GM12878 (cell line): Measurements from ENCODE around the gene TSHZ3. TPM values are rescaled to one million over a fixed set of nuclear protein-coding genes. Genes with fewer than 3 reads are reported as not detected.

Experiments used
- ATAC-seq: fragments of 200-7000 bp; cut with Tn5 transposase; 3 replicates; pipeline ENCODE4 v1.9.1; 2020; ENCODE audit warnings: mild to moderate bottlenecking, moderate library complexity
- BruUV-seq: library from RNA; stranded (reverse); fragments of 400-500 nt; replicated peaks from 2 replicates; lab custom pipeline; 2021; lab: Mats Ljungman, UMichigan
- CTCF ChIA-PET: fragments of 300-600 bp; sonication (Branson Sonifier 250); formaldehyde crosslinking; extraction: SDS; loops from one replicate; lab custom pipeline; 2021; ENCODE audit warnings: inconsistent platforms; lab: Yijun Ruan, JAX
- POLR2A ChIA-PET: fragments of 350-600 bp; formaldehyde crosslinking; extraction: SDS; loops from one replicate; lab custom pipeline; 2021; ENCODE audit warnings: inconsistent platforms; lab: Charles Lee
- RAD21 ChIA-PET: fragments of 300-600 bp; sonication (Branson Sonifier 250); formaldehyde crosslinking; loops from one replicate; lab custom pipeline; 2023; ENCODE audit warnings: antibody characterized with exemption; ENCODE audit not compliant: unreplicated experiment; lab: Charles Lee
- SMC1A ChIA-PET: fragments of 300-600 bp; sonication (Branson Sonifier 250); formaldehyde crosslinking; loops from one replicate; lab custom pipeline; 2023; ENCODE audit not compliant: unreplicated experiment, uncharacterized antibody; lab: Charles Lee
- DNase-seq: peaks from one replicate; pipeline ENCODE4 v3.0.0-alpha.2; 2011; ENCODE audit warnings: low read depth, low spot score
- FAIRE-seq: peaks from 3 replicates; lab custom pipeline; 2011; peaks lifted over from hg19 to GRCh38; lab: Jason Lieb, UNC
- H2AFZ ChIP-seq: 2 replicates; pipeline ENCODE4 v1.6.0; 2011; ENCODE audit warnings: low read depth, low read length, control low read depth; ENCODE audit not compliant: control insufficient read depth
- H3K27ac ChIP-seq: 2 replicates; pipeline ENCODE4 v1.5.1; 2011; ENCODE audit warnings: control low read depth; ENCODE audit not compliant: control insufficient read depth, insufficient read depth
- H3K27me3 ChIP-seq, 2 experiments: replicated peaks in 1 of 2; 2 replicates each; pipeline versions ENCODE4 v1.6.0 to v1.6.1; 2011; ENCODE audit warnings: low read length in 1 of 2; ENCODE audit not compliant: control insufficient read depth in 2 of 2, insufficient read depth in 2 of 2
- H3K36me3 ChIP-seq, 2 experiments: 2 replicates each; pipeline ENCODE4 v1.5.1; 2011; ENCODE audit warnings: low read length in 1 of 2; ENCODE audit not compliant: control insufficient read depth in 2 of 2, insufficient read depth in 2 of 2
- H3K4me1 ChIP-seq: 2 replicates; pipeline ENCODE4 v1.6.1; 2011; ENCODE audit warnings: mild to moderate bottlenecking, low read length, moderate library complexity, mixed read lengths; ENCODE audit not compliant: control insufficient read depth, insufficient read depth
- H3K4me2 ChIP-seq: 2 replicates; pipeline ENCODE4 v1.6.0; 2011; ENCODE audit warnings: control low read depth; ENCODE audit not compliant: control insufficient read depth, insufficient read depth
- H3K4me3 ChIP-seq: fragments of 200-600 bp; sonication (generic); 2 replicates; pipeline ENCODE4 v1.5.1; 2016
- H3K79me2 ChIP-seq: 2 replicates; pipeline ENCODE4 v1.6.0; 2011; ENCODE audit warnings: low read length; ENCODE audit not compliant: control insufficient read depth, insufficient read depth
- H3K9ac ChIP-seq: 2 replicates; pipeline ENCODE4 v1.8.0; 2011; ENCODE audit warnings: low read length, control low read depth, mixed read lengths; ENCODE audit not compliant: control insufficient read depth, insufficient read depth
- H3K9me3 ChIP-seq: replicated peaks from 3 replicates; pipeline ENCODE4 v1.5.1; 2011; ENCODE audit warnings: mild to moderate bottlenecking, low read length; ENCODE audit not compliant: control insufficient read depth, insufficient read depth
- H4K20me1 ChIP-seq: 2 replicates; pipeline ENCODE4 v1.6.0; 2011; ENCODE audit not compliant: control insufficient read depth, insufficient read depth
- ATF7 ChIP-seq: fragments of 450-650 bp; IDR thresholded peaks from 2 replicates; pipeline ENCODE4 v1.6.1; 2016; ENCODE audit warnings: low read depth, mild to moderate bottlenecking
- CHD2 ChIP-seq: IDR thresholded peaks from 2 replicates; pipeline ENCODE4 v1.6.1; 2011; ENCODE audit warnings: low read depth, low read length, improper control_type of control experiment, borderline replicate concordance
- EP300 ChIP-seq, 2 experiments: fragments of 150-350 bp in 1 of 2; IDR thresholded peaks; 2 replicates each; pipeline ENCODE4 v1.6.1; 2011 to 2012; ENCODE audit warnings: low read depth in 2 of 2, low read length in 2 of 2, borderline replicate concordance in 1 of 2, improper control_type of control experiment in 1 of 2, inconsistent platforms in 1 of 2; ENCODE audit not compliant: control insufficient read depth in 1 of 2
- FOS ChIP-seq: IDR thresholded peaks from 3 replicates; pipeline ENCODE4 v1.6.1; 2011; ENCODE audit warnings: borderline replicate concordance; ENCODE audit not compliant: insufficient read length; ENCODE audit errors: extremely low read depth
- FOXK2 ChIP-seq: fragments of 450-650 bp; IDR thresholded peaks from 2 replicates; pipeline ENCODE4 v1.6.1; 2017; ENCODE audit warnings: mild to moderate bottlenecking, moderate library complexity
- IKZF2 ChIP-seq, 2 experiments: fragments of 450-650 bp; IDR thresholded peaks; 2 replicates each; pipeline ENCODE4 v1.6.1; 2017; ENCODE audit warnings: mild to moderate bottlenecking in 2 of 2, moderate library complexity in 2 of 2
- KAT2A ChIP-seq: conservative IDR thresholded peaks from 2 replicates; pipeline ENCODE4 v1.6.1; 2011; ENCODE audit warnings: low read depth, low read length; ENCODE audit not compliant: control insufficient read depth
- RELA ChIP-seq: fragments of 450-650 bp; IDR thresholded peaks from 2 replicates; pipeline ENCODE4 v1.8.0; 2014; ENCODE audit warnings: borderline replicate concordance; ENCODE audit not compliant: partially characterized antibody
- SIX5 ChIP-seq: IDR thresholded peaks from 2 replicates; pipeline ENCODE4 v1.6.1; 2011; ENCODE audit warnings: mild to moderate bottlenecking, low read depth, low read length, moderate library complexity; ENCODE audit not compliant: severe bottlenecking
- SMC3 ChIP-seq: IDR thresholded peaks from 2 replicates; pipeline ENCODE4 v1.6.1; 2011; ENCODE audit warnings: low read length, improper control_type of control experiment, borderline replicate concordance
- ZNF24 ChIP-seq: fragments of 450-650 bp; IDR thresholded peaks from 2 replicates; pipeline ENCODE4 v1.6.1; 2017; ENCODE audit warnings: antibody characterized with exemption, mild to moderate bottlenecking
- ZSCAN29 ChIP-seq: fragments of 450-650 bp; IDR thresholded peaks from 2 replicates; pipeline ENCODE4 v1.6.1; 2017; ENCODE audit warnings: mild to moderate bottlenecking, moderate library complexity
- ZZZ3 ChIP-seq: IDR thresholded peaks from 2 replicates; pipeline ENCODE4 v1.6.1; 2011; ENCODE audit warnings: low read depth; ENCODE audit not compliant: control insufficient read depth, insufficient read length
- WGBS: methylation state at CpG from one replicate; pipeline ENCODE4 v1.1.6; 2016; ENCODE audit warnings: low lambda C conversion rate; ENCODE audit not compliant: insufficient replicate concordance, insufficient coverage; ENCODE audit errors: missing lambda C conversion rate; 5-methylcytosine and 5-hydroxymethylcytosine counted together
- in situ Hi-C: fragments of 300-500 bp; cut with MboI; formaldehyde crosslinking; loops from 9 replicates; pipeline ENCODE4 v1.14.3; 2018; ENCODE audit warnings: mixed read lengths
- intact Hi-C: fragments of 100-400 bp; cut with micrococcal nuclease; formaldehyde crosslinking; loops from one replicate; pipeline ENCODE4 v1.14.2; 2022; ENCODE audit not compliant: unreplicated experiment
- polyA plus RNA-seq, 11 experiments: library from polyadenylated mRNA; depleted of rRNA in 4 of 11; unstranded in 6 of 11; stranded (reverse) in 5 of 11; fragments of >200 nt; fragmentation: Nextera tagmentation in 4 of 11; fragmentation: Illumina TruSeq in 1 of 11; extraction: Ambion mirVana in 4 of 11; extraction: Trizol in 1 of 11; gene quantifications; 1 replicate in 1 of 11; 2 replicates in 10 of 11; pipeline versions ENCODE4 v1.2.1 to v1.2.3, GENCODE V29; 2011 to 2016; ENCODE audit warnings: inconsistent platforms in 2 of 11, missing spikeins in 2 of 11, low read depth in 1 of 11
- total RNA-seq, 4 experiments: library from RNA; depleted of rRNA in 3 of 4; stranded (reverse); fragments of >200 nt in 3 of 4; fragmentation: Illumina TruSeq in 1 of 4; extraction: Trizol in 1 of 4; gene quantifications; 2 replicates each; pipeline versions ENCODE4 v1.2.1 to v1.2.3, GENCODE V29; 2013 to 2021
- TF ChIP-seq, protein P1 (sequence below): fragments of 450-650 bp; IDR thresholded peaks from 2 replicates; pipeline ENCODE4 v1.6.1; 2016; ENCODE audit warnings: mild to moderate bottlenecking
- TF ChIP-seq, protein P2 (sequence below): IDR thresholded peaks from 2 replicates; pipeline ENCODE4 v1.6.1; 2011; ENCODE audit warnings: mild to moderate bottlenecking, low read depth, low read length, moderate library complexity; ENCODE audit not compliant: insufficient replicate concordance
- TF ChIP-seq, protein P3 (sequence below): fragments of 450-650 bp; IDR thresholded peaks from 2 replicates; pipeline ENCODE4 v1.6.1; 2018; ENCODE audit warnings: borderline replicate concordance, mild to moderate bottlenecking; ENCODE audit not compliant: partially characterized antibody

Gene TSHZ3
- total and polyA plus RNA-seq, 10 of the 15 experiments (the other 5 are each of a cell fraction or from before 2014, with no cell fraction given): 0.23 TPM; not detected in 9

DNA sequence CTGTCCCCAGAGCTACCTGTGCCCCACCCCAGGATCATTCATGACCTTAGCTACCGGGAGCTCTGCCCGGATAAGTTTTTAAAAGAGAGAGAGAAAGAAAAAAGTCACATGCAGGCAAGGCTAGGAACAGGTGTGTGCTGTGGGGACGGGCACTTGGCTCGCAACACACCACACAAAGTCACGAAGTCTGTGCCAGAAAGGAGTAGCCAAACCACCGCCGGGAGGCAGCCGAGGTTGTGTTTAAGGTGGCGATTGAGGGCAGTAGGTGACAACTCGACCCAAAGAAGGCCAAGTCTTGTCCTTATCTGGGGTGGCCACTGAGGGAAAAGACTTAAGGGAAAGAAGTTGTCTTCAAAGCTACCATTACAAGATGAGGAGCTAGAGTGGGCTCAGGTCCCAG is 4.6 kb upstream of the TSHZ3 start:
- H3K4me3 ChIP-seq: no peak overlapping the region
- BruUV-seq: no TSS peak
- SMC1A ChIA-PET: no interaction called here
- no peaks in the 10 kb centered on the region for H3K79me2 ChIP-seq
- H3K4me1 ChIP-seq: no peaks in the 10 kb centered on the region
- no peak overlapping the region for H2AFZ ChIP-seq
- no peaks in the 10 kb centered on the region for H3K36me3 ChIP-seq
- no peak overlapping the region for H3K27ac ChIP-seq
- intact Hi-C loops: no loop called here
- DNase-seq: no peak
- ATAC-seq: no peak
- no peaks in the 10 kb centered on the region for H4K20me1 ChIP-seq
- RAD21 ChIA-PET: no interaction called here
- 16% methylated on average over 10 of the region's 10 CpGs for WGBS
- in situ Hi-C loops: no loop called here
- CTCF ChIA-PET: no interaction called here
- H3K4me2 ChIP-seq: no peak overlapping the region
- no peaks in the 10 kb centered on the region; the same call in 2 of the 3 replicates for H3K9me3 ChIP-seq
- FAIRE-seq: no peak
- TF ChIP-seq FOXK2 (no peak), ZZZ3 (no peak), RELA (no peak), FOS (no peak), IKZF2 (IDR thresholded peaks at IDR 0.05) (no peak), ATF7 (no peak), CHD2 (no peak), SIX5 (no peak), KAT2A (no peak), EP300 (IDR thresholded peaks at IDR 0.05; ENCODE audit: borderline replicate concordance in 1 of 2, control insufficient read depth in 1 of 2, low read depth in 2 of 2, low read length in 2 of 2) (no peak), ZSCAN29 (no peak), ZNF24 (no peak), SMC3 (no peak)
- TF ChIP-seq, protein P1, sequence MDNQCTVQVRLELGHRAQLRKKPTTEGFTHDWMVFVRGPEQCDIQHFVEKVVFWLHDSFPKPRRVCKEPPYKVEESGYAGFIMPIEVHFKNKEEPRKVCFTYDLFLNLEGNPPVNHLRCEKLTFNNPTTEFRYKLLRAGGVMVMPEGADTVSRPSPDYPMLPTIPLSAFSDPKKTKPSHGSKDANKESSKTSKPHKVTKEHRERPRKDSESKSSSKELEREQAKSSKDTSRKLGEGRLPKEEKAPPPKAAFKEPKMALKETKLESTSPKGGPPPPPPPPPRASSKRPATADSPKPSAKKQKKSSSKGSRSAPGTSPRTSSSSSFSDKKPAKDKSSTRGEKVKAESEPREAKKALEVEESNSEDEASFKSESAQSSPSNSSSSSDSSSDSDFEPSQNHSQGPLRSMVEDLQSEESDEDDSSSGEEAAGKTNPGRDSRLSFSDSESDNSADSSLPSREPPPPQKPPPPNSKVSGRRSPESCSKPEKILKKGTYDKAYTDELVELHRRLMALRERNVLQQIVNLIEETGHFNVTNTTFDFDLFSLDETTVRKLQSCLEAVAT: no peak
- TF ChIP-seq, protein P2, sequence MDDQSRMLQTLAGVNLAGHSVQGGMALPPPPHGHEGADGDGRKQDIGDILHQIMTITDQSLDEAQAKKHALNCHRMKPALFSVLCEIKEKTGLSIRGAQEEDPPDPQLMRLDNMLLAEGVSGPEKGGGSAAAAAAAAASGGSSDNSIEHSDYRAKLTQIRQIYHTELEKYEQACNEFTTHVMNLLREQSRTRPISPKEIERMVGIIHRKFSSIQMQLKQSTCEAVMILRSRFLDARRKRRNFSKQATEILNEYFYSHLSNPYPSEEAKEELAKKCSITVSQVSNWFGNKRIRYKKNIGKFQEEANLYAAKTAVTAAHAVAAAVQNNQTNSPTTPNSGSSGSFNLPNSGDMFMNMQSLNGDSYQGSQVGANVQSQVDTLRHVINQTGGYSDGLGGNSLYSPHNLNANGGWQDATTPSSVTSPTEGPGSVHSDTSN: no peak
- TF ChIP-seq, protein P3, sequence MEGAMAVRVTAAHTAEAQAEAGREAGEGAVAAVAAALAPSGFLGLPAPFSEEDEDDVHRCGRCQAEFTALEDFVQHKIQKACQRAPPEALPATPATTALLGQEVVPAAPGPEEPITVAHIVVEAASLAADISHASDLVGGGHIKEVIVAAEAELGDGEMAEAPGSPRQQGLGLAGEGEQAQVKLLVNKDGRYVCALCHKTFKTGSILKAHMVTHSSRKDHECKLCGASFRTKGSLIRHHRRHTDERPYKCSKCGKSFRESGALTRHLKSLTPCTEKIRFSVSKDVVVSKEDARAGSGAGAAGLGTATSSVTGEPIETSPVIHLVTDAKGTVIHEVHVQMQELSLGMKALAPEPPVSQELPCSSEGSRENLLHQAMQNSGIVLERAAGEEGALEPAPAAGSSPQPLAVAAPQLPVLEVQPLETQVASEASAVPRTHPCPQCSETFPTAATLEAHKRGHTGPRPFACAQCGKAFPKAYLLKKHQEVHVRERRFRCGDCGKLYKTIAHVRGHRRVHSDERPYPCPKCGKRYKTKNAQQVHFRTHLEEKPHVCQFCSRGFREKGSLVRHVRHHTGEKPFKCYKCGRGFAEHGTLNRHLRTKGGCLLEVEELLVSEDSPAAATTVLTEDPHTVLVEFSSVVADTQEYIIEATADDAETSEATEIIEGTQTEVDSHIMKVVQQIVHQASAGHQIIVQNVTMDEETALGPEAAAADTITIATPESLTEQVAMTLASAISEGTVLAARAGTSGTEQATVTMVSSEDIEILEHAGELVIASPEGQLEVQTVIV: no peak
- POLR2A ChIA-PET: no interaction called here
- H3K27me3 ChIP-seq: no peaks in the 10 kb centered on the region; a peak in 1 of 4 replicates
- no peak overlapping the region for H3K9ac ChIP-seq
